Measurements from ENCODE around the gene SLC38A10.

SLC38A10 gene

DNA sequence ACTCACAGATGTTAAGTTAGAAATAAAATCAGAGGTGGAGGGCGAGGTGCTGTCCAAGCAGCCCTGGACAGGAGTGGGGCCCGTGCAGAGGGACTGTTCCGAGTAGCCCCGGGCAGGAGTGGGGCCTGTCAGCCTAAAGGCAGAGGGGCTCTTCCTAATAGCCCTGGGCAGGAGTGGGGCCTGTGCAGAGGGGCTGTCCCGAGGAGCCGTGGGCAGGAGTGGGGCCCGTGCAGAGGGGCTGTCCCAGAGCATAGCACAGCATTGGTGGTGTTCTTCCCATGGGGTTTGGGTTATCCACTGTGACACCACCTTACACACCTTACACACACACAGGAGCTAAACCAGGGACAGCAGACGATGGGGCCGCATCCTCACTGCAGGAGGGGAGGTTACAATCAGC lies 82.7 kb downstream of the SLC38A10 start:
- Histone ChIP-seq H3K4me1 (no peaks in the 10 kb centered on the region), H3K36me3 (peaks cover 3% of the 10 kb centered on the region), H3K4me3 (ENCODE audit: low read depth, low read length) (no peak overlapping the region), H3K9me3 (no peaks in the 10 kb centered on the region), H3K27me3 (no peaks in the 10 kb centered on the region)
- DNase-seq = no peak
- TF ChIP-seq CTCF (IDR thresholded peaks at IDR 0.05; ENCODE audit: low read depth, low read length) = no peak

GRCh38 chr17:81210868-81211267 lies 84.2 kb downstream of the SLC38A10 start:
- H3K27me3 ChIP-seq = no peaks in the 10 kb centered on the region
- H3K9me3 ChIP-seq = no peaks in the 10 kb centered on the region
- H3K4me3 ChIP-seq (ENCODE audit: low read depth, low read length) = no peak overlapping the region
- peaks cover 3% of the 10 kb centered on the region for H3K36me3 ChIP-seq
- TF ChIP-seq CTCF (IDR thresholded peaks at IDR 0.05; ENCODE audit: low read depth, low read length) = no peak
- no peaks in the 10 kb centered on the region for H3K4me1 ChIP-seq
- DNase-seq = no peak

- TF ChIP-seq CTCF (IDR thresholded peaks at IDR 0.05; ENCODE audit: low read depth, low read length) = no peak
- H3K36me3 ChIP-seq = peaks cover 3% of the 10 kb centered on the region; the same call in 1 of the 2 replicates
- no peak overlapping the region for H3K4me3 ChIP-seq (ENCODE audit: low read depth, low read length)
- no peak for DNase-seq
- no peaks in the 10 kb centered on the region for H3K27me3 ChIP-seq
- H3K9me3 ChIP-seq = no peaks in the 10 kb centered on the region
- H3K4me1 ChIP-seq = no peaks in the 10 kb centered on the region
Measured at GRCh38 chr17:81210466-81210865, 84.6 kb downstream of the SLC38A10 start.

DNA sequence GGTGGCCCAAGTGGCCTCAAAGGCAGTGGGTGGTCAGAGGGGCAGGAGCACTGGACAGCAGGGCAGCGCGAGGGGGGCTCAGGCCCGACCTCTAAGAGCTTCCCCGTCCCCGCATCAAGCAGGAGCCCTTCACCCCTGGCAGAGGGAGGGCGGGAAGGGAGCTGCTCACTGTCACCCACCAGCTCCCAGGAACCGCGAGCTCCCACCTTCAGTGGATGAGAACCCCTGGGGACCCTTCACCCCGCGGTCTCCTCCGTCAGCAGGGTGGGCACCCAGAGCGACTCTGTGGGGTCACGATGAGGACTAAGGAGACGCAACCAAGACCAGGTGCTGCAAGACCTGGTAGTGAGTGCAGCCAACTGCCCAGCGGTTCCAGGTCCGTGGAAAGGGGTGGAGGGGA lies 86.0 kb downstream of the SLC38A10 start:
- Histone ChIP-seq H3K27me3 (no peaks in the 10 kb centered on the region), H3K9me3 (no peaks in the 10 kb centered on the region), H3K4me3 (ENCODE audit: low read depth, low read length) (no peak overlapping the region), H3K36me3 (peaks cover 3% of the 10 kb centered on the region; the same call in 1 of the 2 replicates), H3K4me1 (no peaks in the 10 kb centered on the region)
- TF ChIP-seq CTCF (IDR thresholded peaks at IDR 0.05; ENCODE audit: low read depth, low read length) = no peak
- no peak for DNase-seq

DNA sequence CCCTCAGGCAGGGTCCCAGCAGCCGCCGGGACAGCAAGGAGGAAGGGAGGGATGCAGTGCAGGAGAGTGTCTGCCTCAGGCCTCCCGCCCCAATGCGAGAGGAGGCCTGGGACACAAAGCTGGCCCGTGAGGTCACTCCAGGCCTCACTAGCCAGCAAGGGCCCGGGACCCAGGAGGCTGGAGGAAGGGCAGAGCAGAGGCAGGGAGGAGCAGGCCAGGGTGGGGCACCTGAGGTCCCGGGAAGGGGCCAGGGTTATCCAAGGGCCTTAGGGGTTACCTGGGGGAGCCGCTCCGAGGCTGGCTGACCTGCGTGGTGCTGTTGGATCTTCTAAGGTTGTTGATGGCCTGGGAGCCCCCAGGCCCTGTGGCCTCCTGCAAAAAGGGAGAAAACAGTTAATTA lies 86.5 kb downstream of the SLC38A10 start:
- H3K36me3 ChIP-seq = peaks cover 3% of the 10 kb centered on the region; the same call in 1 of the 2 replicates
- H3K9me3 ChIP-seq = no peaks in the 10 kb centered on the region
- no peaks in the 10 kb centered on the region for H3K4me1 ChIP-seq
- H3K4me3 ChIP-seq (ENCODE audit: low read depth, low read length) = no peak overlapping the region
- no peak for DNase-seq
- TF ChIP-seq CTCF (IDR thresholded peaks at IDR 0.05; ENCODE audit: low read depth, low read length) = no peak
- H3K27me3 ChIP-seq = no peaks in the 10 kb centered on the region

DNA sequence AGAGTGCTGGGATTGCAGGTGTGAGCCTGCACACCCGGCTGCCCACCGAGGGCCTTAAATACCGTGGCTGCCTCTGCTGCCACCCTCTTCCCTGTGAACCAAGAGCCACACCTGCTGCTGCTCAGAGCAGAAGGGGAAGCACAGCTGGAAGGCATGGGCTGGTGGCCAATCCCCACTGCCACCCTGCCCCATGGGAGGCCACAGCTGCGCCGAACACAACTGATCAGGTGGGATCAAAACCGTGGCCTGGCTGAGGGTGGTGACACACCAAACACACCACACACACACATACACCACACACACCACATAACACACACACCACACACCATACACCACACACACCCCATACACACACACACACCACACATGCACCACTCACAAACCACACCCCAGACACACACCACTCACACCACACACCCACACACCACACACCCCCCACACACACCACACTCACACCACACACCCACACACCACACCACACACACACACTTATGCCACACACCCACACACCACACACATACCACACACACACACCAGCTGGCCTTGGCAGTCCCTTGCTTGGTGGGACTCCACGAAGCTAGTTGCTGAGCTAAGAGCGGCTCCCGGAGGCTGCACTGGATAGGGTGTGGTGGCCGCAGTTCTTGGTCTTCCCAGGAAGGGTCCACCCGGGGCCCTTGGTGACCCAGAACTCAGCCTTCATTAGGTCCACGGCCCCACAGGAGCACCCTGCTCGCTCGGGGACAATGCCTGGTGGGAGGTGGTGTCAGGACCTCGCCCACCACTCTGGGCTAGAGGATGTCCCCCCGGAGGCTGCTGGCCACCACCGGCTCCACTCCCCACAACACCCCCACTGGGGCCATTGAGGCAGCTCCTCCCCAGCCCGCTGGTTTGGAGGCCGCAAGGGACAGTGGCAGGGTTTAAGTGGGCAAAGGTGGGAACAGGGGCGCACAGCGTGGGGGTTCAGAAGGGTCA lies 87.2 kb downstream of the SLC38A10 start:
- Histone ChIP-seq H3K9me3 (no peaks in the 10 kb centered on the region), H3K27me3 (no peaks in the 10 kb centered on the region), H3K4me1 (no peaks in the 10 kb centered on the region), H3K4me3 (ENCODE audit: low read depth, low read length) (no peak overlapping the region), H3K36me3 (peaks cover 3% of the 10 kb centered on the region; the same call in 1 of the 2 replicates)
- no peak for TF ChIP-seq CTCF (IDR thresholded peaks at IDR 0.05; ENCODE audit: low read depth, low read length)
- peak; percentile 32 for DNase-seq

All from BE2C (cell line).